Stimulated activated CD4-positive, alpha-beta T cell treated with anti-CD3 and anti-CD28 coated beads, TNF-alpha, amount 100 ng/mL, for 1 hour (primary cell): Measurements from ENCODE around the gene UTP14C.
"Not testable (repeated sequence)": the region's sequence is repeated elsewhere in the genome, so short reads cannot be mapped to it uniquely, and the experiment has no call there.

ENCODE experiments used
- DNase-seq, 3 donors: peaks; one replicate each; pipeline ENCODE4 v3.0.0-alpha.2; 2020; ENCODE audit warnings: low read depth in 3 of 3, low spot score in 1 of 3

The UTP14C gene

DNA sequence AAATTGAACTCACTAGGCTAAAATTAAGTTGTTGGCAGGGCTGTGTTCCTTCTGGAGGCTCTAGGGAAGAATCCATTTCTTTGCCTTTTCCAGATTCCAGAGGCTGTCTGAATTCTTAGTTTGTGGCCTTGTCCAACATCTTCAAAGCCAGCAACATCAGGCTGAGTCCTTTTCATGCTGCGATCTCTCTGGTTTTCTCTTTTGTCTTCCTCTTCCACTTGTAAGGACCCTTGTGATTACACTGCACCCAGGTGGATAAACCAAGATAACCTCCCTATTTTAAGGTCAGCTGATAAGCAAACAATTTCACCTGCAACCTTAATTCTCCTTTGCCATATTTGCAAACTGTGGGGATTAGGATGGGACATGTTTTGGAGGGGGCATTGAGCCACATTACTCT is 11.5 kb downstream of the UTP14C start:
- DNase-seq, result no peak

DNA sequence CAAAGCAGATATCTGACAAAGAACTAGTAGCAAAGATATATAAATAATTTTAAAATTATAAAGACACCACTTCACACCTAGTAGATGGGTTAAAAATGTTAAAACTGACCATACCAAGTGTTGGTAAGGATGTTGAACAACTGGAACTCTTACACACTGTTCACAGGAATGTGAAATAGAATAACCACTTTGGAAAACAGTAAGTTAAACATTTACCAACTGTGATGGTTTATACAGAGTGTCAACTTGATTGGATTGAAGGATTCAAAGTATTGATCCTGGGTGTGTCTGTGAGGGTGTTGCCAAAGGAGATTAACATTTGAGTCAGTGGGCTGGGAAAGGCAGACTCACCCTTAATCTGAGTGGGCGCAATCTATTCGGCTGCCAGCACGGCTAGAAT is 19.2 kb downstream of the UTP14C start:
- DNase-seq, result no peak

DNA sequence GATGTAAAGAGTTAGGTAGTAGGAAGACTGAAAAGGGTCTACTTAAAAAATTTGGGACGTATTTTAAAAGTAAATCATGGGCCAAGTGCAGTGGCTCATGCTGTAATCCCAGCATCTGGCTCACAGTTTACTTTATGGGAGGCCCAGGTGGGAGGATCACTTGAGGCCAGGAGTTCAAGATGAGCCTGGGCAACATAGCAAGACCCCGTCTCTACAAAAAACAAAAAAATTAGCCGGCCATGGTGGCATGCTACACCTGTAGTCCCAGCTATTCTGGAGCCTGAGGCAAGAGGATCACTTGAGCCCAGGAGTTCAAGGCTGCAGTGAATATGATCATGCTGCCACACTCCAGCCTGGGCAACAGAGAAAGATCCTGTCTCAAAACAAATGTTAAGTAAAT is 23.0 kb downstream of the UTP14C start:
- no peak for DNase-seq

DNA sequence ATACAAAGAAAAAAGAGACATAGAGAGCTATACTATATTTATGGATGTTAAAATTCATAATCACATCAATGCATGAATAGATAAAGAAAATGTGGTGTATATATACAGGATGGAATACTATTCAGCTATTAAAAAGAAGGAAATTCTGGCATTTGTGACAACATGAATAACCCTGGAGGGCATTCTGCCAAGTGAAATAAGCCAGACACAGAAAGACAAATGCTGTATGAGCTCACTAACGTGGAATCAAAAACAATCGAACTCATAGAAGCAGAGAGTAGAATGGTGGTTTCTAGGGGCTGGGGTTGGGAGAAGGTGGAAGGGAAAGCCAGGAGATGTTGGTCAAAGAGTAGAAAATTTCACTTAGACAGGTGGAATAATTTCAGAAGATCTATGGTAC is 24.0 kb downstream of the UTP14C start:
- DNase-seq, result no peak

DNA sequence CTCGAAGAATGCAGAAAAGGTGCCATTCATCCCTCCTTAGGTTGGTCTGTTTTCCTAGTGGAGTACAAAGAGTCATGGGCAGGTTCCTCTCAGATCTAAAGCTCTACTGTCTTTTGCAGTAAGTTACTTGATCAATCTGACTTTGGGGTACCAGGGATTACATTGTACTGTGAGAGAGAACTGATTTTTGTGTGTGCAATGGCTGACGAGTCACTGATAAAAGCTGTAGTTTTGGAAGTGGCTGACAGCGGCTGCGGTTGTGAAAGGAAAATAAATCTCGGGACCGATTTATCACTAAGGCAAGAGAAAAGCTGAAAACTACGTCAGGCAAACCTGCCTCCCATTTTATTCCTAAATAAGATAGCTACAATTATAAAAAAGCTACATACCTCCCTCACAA is 26.9 kb downstream of the UTP14C start:
- no peak for DNase-seq

DNA sequence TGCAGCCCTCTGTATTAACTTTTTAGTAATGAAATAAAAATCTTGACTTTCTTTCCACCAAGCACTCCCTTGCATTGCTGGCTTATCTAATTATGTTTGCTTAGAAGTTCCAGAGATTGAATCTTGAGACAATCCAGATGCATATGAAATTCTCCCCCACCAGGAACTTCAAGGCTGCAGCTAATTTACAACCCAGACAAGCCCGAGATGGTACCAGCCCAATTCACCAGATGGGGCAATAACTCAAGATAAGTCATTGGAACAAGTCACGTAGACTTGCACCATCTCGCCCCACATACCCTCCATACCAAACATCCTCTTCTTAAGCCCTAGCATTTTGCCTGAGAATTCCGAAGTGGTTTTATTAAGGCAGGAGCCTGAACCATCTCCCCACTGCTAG is 29.0 kb downstream of the UTP14C start:
- DNase-seq, result no peak

DNA sequence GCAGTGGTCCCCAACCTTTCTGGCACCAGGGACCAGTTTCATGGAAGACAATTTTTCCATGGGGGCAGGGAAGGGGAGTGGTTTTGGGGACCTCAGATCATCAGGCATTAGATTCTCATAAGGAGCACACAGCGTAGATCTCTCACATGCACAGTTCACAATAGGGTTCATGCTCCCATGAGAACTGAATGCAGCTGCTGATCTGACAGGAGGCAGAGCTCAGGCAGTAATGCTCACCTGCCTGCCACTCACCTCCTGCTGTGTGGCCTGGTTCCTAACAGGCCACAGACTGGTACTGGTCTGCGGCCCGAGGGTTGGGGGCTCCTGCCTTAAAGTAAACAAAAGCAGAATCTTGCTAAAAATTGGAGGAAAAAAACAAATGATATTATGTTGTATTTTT is 36.6 kb downstream of the UTP14C start:
- DNase-seq, result not testable (repeated sequence)

DNA sequence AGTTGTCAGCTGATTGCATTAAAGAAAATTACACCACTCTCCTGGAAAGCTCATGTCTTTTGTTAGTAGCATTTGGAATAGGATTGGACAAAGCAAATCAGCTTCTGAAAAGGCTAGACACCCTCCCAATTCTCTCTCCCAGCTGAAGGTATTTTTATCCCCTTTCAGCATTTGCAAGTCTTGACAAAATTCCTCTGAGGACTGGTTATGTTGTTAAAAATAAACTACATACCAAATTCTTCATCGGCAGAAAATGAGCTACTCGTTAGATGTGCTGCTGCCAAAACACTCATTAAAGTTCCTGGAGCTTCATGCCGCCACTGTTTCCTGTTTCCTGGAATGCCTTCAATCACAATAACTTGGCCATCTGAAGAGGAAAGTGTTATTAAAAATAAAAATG is 37.1 kb downstream of the UTP14C start:
- no peak for DNase-seq

DNA sequence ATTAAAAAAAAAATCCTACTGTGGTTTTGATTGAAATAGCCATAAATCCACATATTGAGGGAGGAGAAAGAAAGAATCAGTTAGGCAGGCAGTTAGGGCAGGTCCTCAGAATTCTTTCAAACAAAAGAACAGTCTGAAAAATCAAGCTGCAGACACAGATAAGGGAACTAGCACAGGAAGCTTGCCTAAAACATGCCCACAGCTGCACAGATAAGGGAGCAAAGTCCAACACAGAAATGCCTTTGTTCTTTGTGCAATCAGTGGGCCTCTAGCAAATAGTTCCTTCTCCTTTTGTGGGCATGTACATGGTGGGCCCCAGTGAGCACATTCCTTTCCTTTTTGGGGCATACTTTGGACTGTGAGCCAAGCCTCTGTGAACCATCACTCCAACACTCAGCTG is 42.7 kb downstream of the UTP14C start:
- DNase-seq, result no peak

DNA sequence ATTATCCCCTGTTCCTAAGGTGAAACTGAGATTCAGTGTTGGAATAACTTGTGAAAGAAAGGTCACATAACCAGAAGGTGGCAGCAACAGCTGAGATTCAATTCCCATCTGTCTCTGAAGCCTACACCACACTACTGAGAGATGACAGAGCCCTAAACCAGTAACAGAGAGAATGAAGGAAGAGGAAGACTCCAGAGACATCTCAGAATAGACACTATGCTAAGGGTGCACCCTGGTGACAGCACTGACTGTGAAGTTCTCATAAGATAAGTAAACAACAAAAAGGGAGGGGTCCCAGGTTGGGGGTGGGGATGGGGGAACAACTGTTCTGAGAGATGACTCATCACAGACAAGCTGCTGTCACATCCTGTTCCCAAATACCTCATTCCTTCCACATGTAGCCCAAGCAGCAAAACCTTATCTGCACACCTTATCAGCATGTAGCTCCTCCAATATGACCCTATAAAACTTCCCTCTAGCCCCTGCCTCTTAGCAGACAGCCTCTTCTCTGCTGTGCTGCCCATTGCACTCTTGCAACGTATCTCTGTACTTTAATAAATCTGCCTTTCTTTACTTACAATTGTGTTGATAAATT is 46.5 kb downstream of the UTP14C start:
- DNase-seq, result no peak
